Renal pelvis (tissue), 4 donors: ENCODE results near the gene ADK. TPM values are rescaled to one million over a fixed set of nuclear protein-coding genes. Genes with fewer than 3 reads are reported as not detected.

ENCODE experiments used
- DNase-seq: peaks from one replicate; pipeline ENCODE4 v3.0.0-alpha.2; 2013
- polyA plus RNA-seq, 3 donors: library from polyadenylated mRNA; unstranded; fragments of 120-200 nt; gene quantifications; one replicate each; pipeline ENCODE4 v1.2.1, GENCODE V29; 2013; ENCODE audit not compliant: insufficient read length in 3 of 3

ADK gene
- polyA plus RNA-seq, 3 donors: 27.4 to 29.5 (median 28.2) TPM

GRCh38 chr10:74733612-74734011, 582.6 kb downstream of the ADK start:
- DNase-seq: no peak

- DNase-seq: no peak
Measured at GRCh38 chr10:74736029-74736428, 585.0 kb downstream of the ADK start.

- no peak for DNase-seq
Measured at GRCh38 chr10:74738052-74738451, 587.0 kb downstream of the ADK start.

- DNase-seq: no peak
Measured at GRCh38 chr10:74738542-74738941, 587.5 kb downstream of the ADK start.

GRCh38 chr10:74738985-74739567, 588.1 kb downstream of the ADK start:
- no peak for DNase-seq

- no peak for DNase-seq
Measured at GRCh38 chr10:74743401-74743800, 592.4 kb downstream of the ADK start.

GRCh38 chr10:74745449-74745848, 594.4 kb downstream of the ADK start:
- DNase-seq: no peak

- DNase-seq: no peak
Measured at GRCh38 chr10:74746813-74747212, 595.8 kb downstream of the ADK start.

- DNase-seq: no peak
Measured at GRCh38 chr10:74748468-74749031, 597.5 kb downstream of the ADK start.

- DNase-seq: no peak
Measured at GRCh38 chr10:74750848-74751274, 599.8 kb downstream of the ADK start.

GRCh38 chr10:74752371-74753040, 601.5 kb downstream of the ADK start:
- DNase-seq: no peak

GRCh38 chr10:74753442-74754211, 602.6 kb downstream of the ADK start:
- DNase-seq: peak; percentile 31

GRCh38 chr10:74754381-74754821, 603.4 kb downstream of the ADK start:
- DNase-seq: peak; percentile 43

- DNase-seq: no peak
Measured at GRCh38 chr10:74755273-74755672, 604.3 kb downstream of the ADK start.

Other genes with a start within 250 kb of the ADK start
- 10 to 100 TPM; 13.3 to 17.6 (median 15.4) TPM for gene PLAU, start 240.1 kb upstream of the ADK start, polyA plus RNA-seq
- gene VCL, start 153.1 kb upstream of the ADK start, polyA plus RNA-seq: 100 to 1,000 TPM; 119 to 129 (median 123) TPM
- 10 to 100 TPM; 52.4 to 61.1 (median 55.4) TPM for gene AP3M1, start 393 bp upstream of the ADK start, polyA plus RNA-seq